ENCODE measurements around the gene ISYNA1.
A peak's percentile ranks its signal among the peaks of the same experiment; 100 is the strongest.
"Not testable (repeated sequence)": the region's sequence is repeated elsewhere in the genome, so short reads cannot be mapped to it uniquely, and the experiment has no call there.

The ISYNA1 gene

DNA sequence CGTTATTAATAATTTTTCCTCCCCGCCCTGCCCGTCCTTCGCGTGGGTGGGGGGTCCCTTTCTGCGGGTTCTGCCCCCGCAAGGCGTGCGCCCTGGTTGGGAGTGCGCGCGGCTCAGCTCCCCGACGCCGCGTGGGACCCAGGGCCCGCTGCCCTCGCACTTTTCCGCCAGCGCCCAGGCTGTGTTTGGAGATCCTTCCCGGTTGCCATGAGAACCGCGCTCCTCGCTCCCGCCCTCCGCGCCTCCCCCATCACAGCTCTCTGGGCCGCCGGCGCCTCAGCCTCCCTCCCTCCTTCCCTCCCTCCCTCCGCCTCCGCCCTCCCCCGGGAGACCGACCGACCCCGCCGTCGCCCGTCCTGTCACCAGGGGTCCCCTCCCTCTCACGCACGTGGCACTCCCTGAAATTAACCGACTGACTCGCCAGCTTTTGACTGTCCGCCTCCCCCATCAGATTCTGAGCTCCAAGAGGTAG lies 21.1 kb downstream of the ISYNA1 start:
- Histone ChIP-seq H3K36me3 (ENCODE audit: control insufficient read depth, insufficient read depth, low read length) (no peaks in the 10 kb centered on the region), H3K4me3 (ENCODE audit: low read length) (peak overlapping the region; percentile 57), H3K9ac (ENCODE audit: low read length) (peak overlapping the region; percentile 69), H3K27ac (ENCODE audit: low read depth, low read length) (peak overlapping the region; percentile 91), H3K4me1 (ENCODE audit: control insufficient read depth, insufficient read depth, low read length) (peaks cover 26% of the 10 kb centered on the region), H3K27me3 (ENCODE audit: control insufficient read depth, insufficient read depth, low read length) (peaks cover 10% of the 10 kb centered on the region)

DNA sequence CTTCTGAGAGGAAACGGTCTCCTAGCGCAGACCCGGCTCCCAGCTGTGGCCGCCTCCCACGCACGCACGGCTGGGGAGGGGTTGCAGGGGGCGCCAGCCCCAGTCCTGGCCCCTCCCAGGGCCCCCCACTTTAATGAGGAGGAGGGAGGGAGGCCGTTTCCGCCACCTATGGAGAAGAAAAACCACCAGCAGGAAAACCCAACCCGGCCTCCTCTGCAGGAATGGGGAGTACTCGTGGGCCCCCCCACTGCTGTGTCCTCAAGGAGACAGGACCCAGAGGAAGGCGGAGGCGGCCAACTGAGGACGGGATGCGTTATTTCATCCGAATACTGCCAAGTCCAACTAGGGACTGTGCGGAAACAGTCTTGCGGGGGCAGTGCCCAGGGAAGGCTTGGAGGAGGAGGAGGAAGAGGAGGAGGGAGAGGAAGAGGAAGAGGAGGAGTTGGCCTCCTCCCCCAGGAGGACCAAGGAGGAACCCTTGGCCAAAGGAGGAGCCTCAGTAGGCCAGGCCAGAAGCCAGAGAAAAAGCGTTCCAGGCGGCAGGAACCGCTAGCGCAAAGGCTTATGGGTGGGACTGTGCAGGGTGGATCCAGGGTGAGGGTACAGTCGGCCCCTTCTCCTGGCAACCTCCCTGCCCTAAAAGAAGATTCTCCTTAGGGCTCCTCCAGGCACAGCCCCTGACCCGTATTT lies 22.6 kb downstream of the ISYNA1 start:
- Histone ChIP-seq H3K4me1 (ENCODE audit: control insufficient read depth, insufficient read depth, low read length) (peaks cover 26% of the 10 kb centered on the region), H3K9ac (ENCODE audit: low read length) (no peak overlapping the region), H3K4me3 (ENCODE audit: low read length) (peak overlapping the region; percentile 2)

DNA sequence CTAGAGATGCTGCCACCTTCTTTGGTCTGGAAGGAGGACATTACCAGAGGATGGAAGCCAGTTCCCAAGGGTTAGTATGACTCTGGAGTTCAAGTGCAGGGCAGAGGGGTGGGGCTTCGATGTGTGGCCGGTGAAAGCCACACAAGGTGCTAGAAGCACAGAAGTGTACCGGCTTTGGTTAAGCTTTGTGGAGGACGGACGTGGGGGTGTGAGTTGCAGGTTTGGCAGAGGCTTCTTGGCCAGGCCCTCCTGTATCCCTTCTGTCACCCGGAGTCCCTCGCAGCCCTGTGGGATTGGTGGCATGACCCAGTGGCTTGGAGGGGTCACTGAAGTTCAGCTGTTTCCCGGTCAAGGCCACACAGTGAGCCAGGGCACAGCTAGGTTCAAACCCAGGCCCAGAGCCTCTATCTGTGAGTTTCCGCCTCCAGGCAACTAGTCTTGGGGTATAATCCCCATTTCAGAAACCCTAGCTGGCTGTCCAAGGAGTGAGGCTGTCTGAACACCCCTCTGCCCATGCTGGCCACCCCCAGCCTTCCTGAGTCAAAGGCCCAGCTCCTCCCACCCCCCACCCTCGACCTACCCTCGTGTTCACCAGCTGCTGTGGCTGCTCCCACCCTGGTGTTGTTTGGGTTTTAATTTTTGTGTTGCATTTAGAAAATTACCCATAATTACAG lies 23.3 kb downstream of the ISYNA1 start:
- H3K4me3 ChIP-seq (ENCODE audit: low read length): peak overlapping the region; percentile 2
- H3K27ac ChIP-seq (ENCODE audit: low read depth, low read length): peak overlapping the region; percentile 91
- H3K9ac ChIP-seq (ENCODE audit: low read length): no peak overlapping the region
- peaks cover 10% of the 10 kb centered on the region for H3K27me3 ChIP-seq (ENCODE audit: control insufficient read depth, insufficient read depth, low read length)
- H3K36me3 ChIP-seq (ENCODE audit: control insufficient read depth, insufficient read depth, low read length): no peaks in the 10 kb centered on the region
- peaks cover 23% of the 10 kb centered on the region for H3K4me1 ChIP-seq (ENCODE audit: control insufficient read depth, insufficient read depth, low read length)

More for the DNA sequence above, 22.6 kb downstream of the ISYNA1 start:
- Histone ChIP-seq H3K27me3 (ENCODE audit: control insufficient read depth, insufficient read depth, low read length) (peaks cover 10% of the 10 kb centered on the region), H3K27ac (ENCODE audit: low read depth, low read length) (peak overlapping the region; percentile 91), H3K36me3 (ENCODE audit: control insufficient read depth, insufficient read depth, low read length) (no peaks in the 10 kb centered on the region)

DNA sequence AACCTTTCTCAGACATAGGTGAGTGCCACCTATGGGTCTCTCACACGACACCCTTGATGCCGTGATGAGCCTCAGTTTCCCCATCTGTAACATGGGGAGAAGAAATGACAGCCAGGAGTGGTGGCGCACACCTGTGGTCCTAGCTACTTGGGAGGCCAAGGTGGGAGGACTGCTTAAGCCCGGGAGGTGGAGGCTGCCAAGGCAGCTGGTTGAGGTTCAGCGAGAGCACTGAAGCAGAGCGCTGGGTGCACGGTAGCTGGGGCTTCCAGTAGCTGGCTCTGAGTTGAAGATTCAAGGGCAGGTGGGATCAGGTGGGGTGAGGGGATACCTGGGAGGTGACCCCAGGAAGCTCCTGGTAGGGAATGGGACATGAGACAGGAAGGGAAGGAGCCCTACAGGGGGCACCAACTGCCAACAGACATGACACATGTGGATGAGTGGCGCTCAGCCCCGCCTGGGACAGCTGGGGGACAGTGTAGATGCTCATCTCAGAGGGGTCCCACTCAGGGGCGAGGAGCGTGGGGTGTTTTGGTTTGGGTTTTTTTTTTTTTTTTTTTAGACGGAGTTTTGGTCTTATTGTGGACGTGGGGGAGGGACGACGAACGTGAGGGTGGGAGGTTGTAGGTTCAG lies 25.2 kb downstream of the ISYNA1 start:
- Histone ChIP-seq H3K4me3 (ENCODE audit: low read length) (no peak overlapping the region), H3K27ac (ENCODE audit: low read depth, low read length) (no peak overlapping the region), H3K36me3 (ENCODE audit: control insufficient read depth, insufficient read depth, low read length) (no peaks in the 10 kb centered on the region), H3K4me1 (ENCODE audit: control insufficient read depth, insufficient read depth, low read length) (peaks cover 15% of the 10 kb centered on the region), H3K27me3 (ENCODE audit: control insufficient read depth, insufficient read depth, low read length) (peaks cover 3% of the 10 kb centered on the region), H3K9ac (ENCODE audit: low read length) (no peak overlapping the region)

DNA sequence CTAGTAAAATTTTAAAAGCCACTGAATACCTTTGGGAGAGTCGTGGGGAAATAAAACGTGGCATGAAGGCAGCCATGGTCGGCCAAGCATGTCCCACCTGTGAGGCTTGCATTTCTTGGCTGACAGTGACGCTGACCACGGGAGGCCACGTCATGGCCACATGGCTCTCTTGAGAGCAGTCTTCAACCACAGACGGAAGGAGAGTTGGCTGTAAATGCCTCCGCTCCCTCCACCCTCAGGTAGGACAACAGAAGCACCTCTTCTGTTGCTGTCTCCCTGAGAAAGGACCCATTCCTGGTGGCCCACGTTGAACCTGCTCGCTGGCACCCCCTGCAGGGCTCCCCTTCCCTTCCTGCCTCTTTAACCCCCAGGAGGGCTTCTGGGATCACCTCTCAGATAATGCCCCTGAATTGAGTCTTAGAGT lies 29.9 kb downstream of the ISYNA1 start:
- no peak overlapping the region for H3K27ac ChIP-seq (ENCODE audit: low read depth, low read length)

DNA sequence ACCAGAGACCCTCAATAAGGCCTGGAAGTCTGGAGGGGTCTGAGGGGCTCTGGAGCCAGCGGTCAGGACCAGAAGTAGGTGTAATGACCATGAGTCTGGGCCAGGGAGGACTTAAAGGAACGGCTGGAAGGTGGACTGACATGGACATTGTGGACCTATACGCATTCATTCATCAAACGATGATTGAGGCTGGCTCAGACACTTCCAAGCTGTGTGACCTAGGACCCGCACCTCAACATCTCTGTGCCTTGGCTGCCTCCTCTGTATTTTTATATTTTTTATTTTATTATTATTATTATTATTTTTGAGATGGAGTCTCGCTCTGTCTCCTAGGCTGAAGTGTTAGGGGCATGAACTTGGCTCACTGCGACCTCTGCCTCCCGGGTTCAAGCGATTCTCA lies 31.2 kb downstream of the ISYNA1 start:
- Histone ChIP-seq H3K27me3 (ENCODE audit: control insufficient read depth, insufficient read depth, low read length) (no peaks in the 10 kb centered on the region), H3K4me3 (ENCODE audit: low read length) (no peak overlapping the region), H3K4me1 (ENCODE audit: control insufficient read depth, insufficient read depth, low read length) (no peaks in the 10 kb centered on the region), H3K27ac (ENCODE audit: low read depth, low read length) (no peak overlapping the region), H3K9ac (ENCODE audit: low read length) (no peak overlapping the region), H3K36me3 (ENCODE audit: control insufficient read depth, insufficient read depth, low read length) (no peaks in the 10 kb centered on the region)

More for the DNA sequence above, 29.9 kb downstream of the ISYNA1 start:
- Histone ChIP-seq H3K4me3 (ENCODE audit: low read length) (no peak overlapping the region), H3K36me3 (ENCODE audit: control insufficient read depth, insufficient read depth, low read length) (no peaks in the 10 kb centered on the region), H3K4me1 (ENCODE audit: control insufficient read depth, insufficient read depth, low read length) (no peaks in the 10 kb centered on the region), H3K9ac (ENCODE audit: low read length) (no peak overlapping the region), H3K27me3 (ENCODE audit: control insufficient read depth, insufficient read depth, low read length) (no peaks in the 10 kb centered on the region)

DNA sequence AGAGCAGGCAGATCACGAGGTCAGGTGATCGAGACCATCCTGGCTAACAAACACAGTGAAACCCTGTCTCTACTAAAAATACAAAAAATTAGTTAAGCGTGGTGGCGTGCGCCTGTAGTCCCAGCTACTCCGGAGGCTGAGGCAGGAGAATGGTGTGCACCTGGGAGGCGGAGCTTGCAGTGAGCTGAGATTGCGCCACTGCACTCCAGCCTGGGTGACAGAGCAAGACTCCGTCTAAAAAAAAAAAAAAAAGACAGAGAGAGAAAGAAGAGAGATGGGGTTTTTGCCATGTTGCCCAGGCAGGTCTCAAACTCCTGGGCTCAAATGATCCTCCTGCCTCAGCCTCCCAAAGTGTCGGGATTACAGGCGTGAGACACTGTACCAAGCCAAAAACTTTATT lies 32.2 kb downstream of the ISYNA1 start:
- not testable (repeated sequence) for H3K27me3 ChIP-seq (ENCODE audit: control insufficient read depth, insufficient read depth, low read length); H3K36me3 ChIP-seq (ENCODE audit: control insufficient read depth, insufficient read depth, low read length); H3K4me3 ChIP-seq (ENCODE audit: low read length); H3K27ac ChIP-seq (ENCODE audit: low read depth, low read length); H3K9ac ChIP-seq (ENCODE audit: low read length); H3K4me1 ChIP-seq (ENCODE audit: control insufficient read depth, insufficient read depth, low read length)

DNA sequence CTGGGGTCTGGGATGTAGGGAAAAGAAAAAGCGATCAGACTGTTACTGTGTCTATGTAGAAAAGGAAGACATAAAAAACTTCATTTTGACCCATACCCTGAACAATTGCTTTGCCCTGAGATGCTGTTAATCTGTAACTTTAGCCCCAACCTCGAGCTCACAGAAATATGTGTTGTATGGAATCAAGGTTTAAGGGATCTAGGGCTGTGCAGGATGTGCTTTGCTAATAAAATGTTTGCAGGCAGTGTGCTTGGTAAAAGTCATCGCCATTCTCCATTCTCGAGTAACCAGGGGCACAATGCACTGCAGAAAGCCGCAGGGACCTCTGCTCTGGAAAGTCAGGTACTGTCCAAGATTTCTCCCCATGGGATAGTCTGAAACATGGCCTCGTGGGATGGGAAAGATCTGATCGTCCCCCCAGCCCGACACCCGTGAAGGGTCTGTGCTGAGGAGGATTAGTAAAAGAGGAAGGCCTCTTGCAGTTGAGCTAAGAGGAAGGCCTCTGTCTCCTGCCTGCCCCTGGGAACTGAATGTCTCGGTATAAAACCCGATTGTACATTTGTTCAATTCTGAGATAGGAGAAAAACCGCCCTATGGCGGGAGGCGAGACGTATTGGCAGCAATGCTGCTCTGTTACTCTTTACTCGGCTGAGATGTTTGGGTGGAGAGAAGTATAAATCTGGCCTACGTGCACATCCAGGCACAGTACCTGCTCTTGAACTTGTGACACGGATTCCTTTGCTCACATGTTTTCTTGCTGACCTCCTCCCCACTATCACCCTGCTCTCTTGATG lies 35.3 kb downstream of the ISYNA1 start:
- not testable (repeated sequence) for H3K27ac ChIP-seq (ENCODE audit: low read depth, low read length); H3K4me3 ChIP-seq (ENCODE audit: low read length); H3K9ac ChIP-seq (ENCODE audit: low read length); H3K36me3 ChIP-seq (ENCODE audit: control insufficient read depth, insufficient read depth, low read length); H3K27me3 ChIP-seq (ENCODE audit: control insufficient read depth, insufficient read depth, low read length); H3K4me1 ChIP-seq (ENCODE audit: control insufficient read depth, insufficient read depth, low read length)

DNA sequence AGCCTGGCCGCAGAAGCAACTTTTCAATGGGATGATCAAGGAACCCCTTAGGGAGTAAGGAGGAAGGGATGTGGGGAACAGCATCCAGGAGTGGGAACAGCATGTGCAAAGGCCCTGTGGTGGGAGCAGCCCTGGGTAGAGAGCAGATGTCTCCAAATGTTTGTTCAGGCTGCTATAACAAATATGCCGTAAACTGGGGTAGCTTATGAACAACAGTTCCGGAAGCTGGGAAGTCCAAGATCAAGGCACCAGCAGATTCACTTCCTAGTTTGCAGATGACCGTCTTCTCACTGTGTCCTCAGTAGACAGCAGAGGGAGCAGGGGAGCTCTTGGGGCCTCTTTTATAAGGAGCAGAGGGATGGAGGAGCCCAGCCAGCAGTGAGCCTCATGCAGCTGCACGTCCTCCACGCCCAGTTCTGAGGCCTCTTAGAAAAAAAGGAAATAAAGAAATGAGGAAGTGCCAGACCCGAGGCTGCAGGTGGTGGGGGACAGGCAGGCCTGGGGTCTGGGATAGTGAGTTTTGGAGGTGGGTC lies 36.3 kb downstream of the ISYNA1 start:
- Histone ChIP-seq H3K4me3 (ENCODE audit: low read length) (no peak overlapping the region), H3K36me3 (ENCODE audit: control insufficient read depth, insufficient read depth, low read length) (no peaks in the 10 kb centered on the region), H3K27ac (ENCODE audit: low read depth, low read length) (no peak overlapping the region), H3K4me1 (ENCODE audit: control insufficient read depth, insufficient read depth, low read length) (no peaks in the 10 kb centered on the region), H3K9ac (ENCODE audit: low read length) (no peak overlapping the region), H3K27me3 (ENCODE audit: control insufficient read depth, insufficient read depth, low read length) (peaks cover 5% of the 10 kb centered on the region)

DNA sequence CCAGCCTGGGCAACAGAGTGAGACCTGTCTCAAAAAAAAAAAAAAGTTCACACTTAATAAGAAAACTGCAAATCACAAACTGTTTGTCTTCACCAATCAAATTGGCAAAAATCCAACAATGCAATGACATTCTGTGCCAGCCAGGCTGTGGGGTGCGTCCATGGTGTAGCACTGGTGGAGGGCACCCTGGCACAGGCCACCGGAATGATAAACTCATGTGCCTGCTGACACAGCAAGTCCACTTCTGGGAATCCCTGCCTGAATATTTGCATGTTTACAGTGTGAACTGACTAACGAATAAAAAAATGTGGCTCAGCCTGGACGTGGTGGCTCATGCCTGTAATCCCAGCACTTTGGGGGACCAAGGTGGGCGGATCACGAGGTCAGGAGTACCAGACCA lies 38.9 kb downstream of the ISYNA1 start:
- Histone ChIP-seq H3K27me3 (ENCODE audit: control insufficient read depth, insufficient read depth, low read length) (peaks cover 8% of the 10 kb centered on the region), H3K4me3 (ENCODE audit: low read length) (no peak overlapping the region), H3K36me3 (ENCODE audit: control insufficient read depth, insufficient read depth, low read length) (no peaks in the 10 kb centered on the region), H3K27ac (ENCODE audit: low read depth, low read length) (no peak overlapping the region), H3K9ac (ENCODE audit: low read length) (no peak overlapping the region), H3K4me1 (ENCODE audit: control insufficient read depth, insufficient read depth, low read length) (no peaks in the 10 kb centered on the region)

DNA sequence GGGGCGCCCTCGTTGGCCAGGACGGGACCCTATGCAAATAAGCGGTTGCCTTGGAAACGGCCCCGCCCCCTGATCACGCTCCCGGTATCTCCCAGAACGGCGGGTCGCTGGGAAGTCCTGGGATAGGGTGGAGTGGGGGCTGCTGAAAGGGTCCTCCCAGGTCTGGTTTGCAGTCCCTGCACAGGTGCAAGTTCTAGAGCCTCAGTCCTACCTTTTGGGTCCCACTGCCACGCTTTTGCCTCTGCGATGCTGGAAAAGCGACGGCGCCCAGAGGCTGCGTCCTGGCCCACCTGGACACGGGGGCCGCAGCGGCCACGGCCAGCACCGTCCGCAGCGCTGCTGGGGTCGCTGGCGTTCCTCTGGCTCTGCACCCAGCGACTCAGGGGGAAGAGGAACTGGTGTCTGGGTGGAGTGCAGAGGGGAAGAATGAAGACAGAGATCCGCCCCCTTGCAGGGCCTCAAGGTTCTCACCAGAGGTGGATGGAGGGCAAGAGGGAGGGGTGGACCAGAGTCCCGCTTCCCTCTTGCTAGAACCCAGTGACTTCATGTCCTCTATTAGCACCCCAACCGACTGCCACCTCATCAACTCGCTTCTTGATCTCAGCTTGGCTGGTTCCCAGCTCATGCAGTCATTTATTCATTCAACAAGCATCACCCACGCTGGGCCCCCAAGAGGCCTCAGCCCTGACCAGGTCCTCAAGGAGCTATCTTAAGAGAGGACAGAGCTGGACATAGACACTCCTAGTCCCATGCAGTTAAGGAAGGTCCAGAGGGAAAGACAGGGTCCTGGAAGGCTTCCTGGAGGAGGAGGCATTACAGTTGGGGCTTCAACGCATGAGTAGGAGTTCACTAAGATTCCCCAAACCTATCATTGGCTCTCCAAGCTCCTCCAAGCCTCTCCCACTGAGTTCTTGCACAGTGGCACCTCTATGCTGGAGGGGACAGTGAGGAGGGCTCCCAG lies 40.4 kb downstream of the ISYNA1 start, which contains the start of gene LRRC25:
Gene LRRC25 (minus strand): TSS at position 381 of the 961 bp plus-strand sequence. CDS start 659 bp downstream, outside the sequence.
- Histone ChIP-seq H3K9ac (ENCODE audit: low read length) (no peak within 1 kb of the TSS), H3K36me3 (ENCODE audit: control insufficient read depth, insufficient read depth, low read length) (no peaks in the 10 kb centered on the region), H3K4me3 (ENCODE audit: low read length) (peak within 1 kb of the TSS; percentile 23), H3K4me1 (ENCODE audit: control insufficient read depth, insufficient read depth, low read length) (no peaks in the 10 kb centered on the region), H3K27ac (ENCODE audit: low read depth, low read length) (no peak within 1 kb of the TSS), H3K27me3 (ENCODE audit: control insufficient read depth, insufficient read depth, low read length) (peaks cover 8% of the 10 kb centered on the region)
